ENCODE data around the gene MROH8. TPM values are rescaled to one million over a fixed set of nuclear protein-coding genes. Genes with fewer than 3 reads are reported as not detected.
A peak's percentile ranks its signal among the peaks of the same experiment; 100 is the strongest.

The MROH8 gene
- total RNA-seq, 1 experiment from 2014 or later: 1.1 TPM

GRCh38 chr20:37188787-37189186, 9.4 kb upstream of the MROH8 start:
- Mint-ChIP-seq H3K4me1 (ENCODE audit: insufficient read depth, unreplicated experiment) (peaks cover 27% of the 10 kb centered on the region), H3K4me3 (ENCODE audit: unreplicated experiment) (no peak overlapping the region), H3K27me3 (ENCODE audit: insufficient read depth, unreplicated experiment) (no peaks in the 10 kb centered on the region), H3K27ac (ENCODE audit: low read depth, unreplicated experiment) (no peak overlapping the region), H3K9me3 (ENCODE audit: unreplicated experiment) (no peaks in the 10 kb centered on the region), H3K36me3 (ENCODE audit: insufficient read depth, unreplicated experiment) (peaks cover 78% of the 10 kb centered on the region)
- TF ChIP-seq CTCF (IDR thresholded peaks at IDR 0.05; ENCODE audit: unreplicated experiment): no peak
- POLR2A ChIA-PET: interaction anchor here (0.5 to 4.7 kb wide), 6 partner anchors 11 to 313 kb away, joined by 3 to 36 read pairs (median 3); partner anchors contain the start of genes MROH8 and RPN2
- intact Hi-C loops (cut with micrococcal nuclease): no loop called here
- no TSS peak for BruUV-seq (replicated peaks)
- no peak for DNase-seq (ENCODE audit: unreplicated experiment)
- CTCF ChIA-PET: interaction anchor here (0.6 to 13.2 kb wide), 10 partner anchors 10 to 353 kb away, joined by 3 to 191 read pairs (median 5); partner anchors contain the start of genes BLCAP, MROH8 and RPN2

DNA sequence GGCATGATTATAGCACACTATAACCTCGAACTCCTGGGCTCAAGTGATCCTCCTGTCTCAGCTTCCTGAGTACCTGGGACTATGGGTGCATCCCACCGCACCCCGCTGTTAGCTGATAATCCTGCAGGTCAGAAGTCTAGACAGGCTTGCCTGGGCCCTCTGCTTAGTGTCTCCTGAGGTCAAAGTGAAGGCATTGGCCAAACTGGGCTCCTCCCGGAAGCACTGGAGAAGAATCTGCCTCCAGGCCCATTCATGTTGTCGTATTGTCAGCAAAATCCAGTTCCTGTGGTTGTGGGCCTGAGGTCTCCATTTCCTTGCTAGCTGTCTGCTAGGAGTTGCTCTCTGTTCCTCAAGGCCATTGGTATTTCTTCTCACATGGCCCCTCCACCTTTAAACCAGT, 6.3 kb upstream of the MROH8 start:
- Mint-ChIP-seq H3K36me3 (ENCODE audit: insufficient read depth, unreplicated experiment) (peaks cover 76% of the 10 kb centered on the region), H3K4me3 (ENCODE audit: unreplicated experiment) (no peak overlapping the region), H3K27ac (ENCODE audit: low read depth, unreplicated experiment) (no peak overlapping the region), H3K27me3 (ENCODE audit: insufficient read depth, unreplicated experiment) (no peaks in the 10 kb centered on the region), H3K9me3 (ENCODE audit: unreplicated experiment) (no peaks in the 10 kb centered on the region), H3K4me1 (ENCODE audit: insufficient read depth, unreplicated experiment) (peaks cover 28% of the 10 kb centered on the region)
- no TSS peak for BruUV-seq (replicated peaks)
- no peak for DNase-seq (ENCODE audit: unreplicated experiment)
- ChIA-PET CTCF (interaction anchor here (0.7 to 1.0 kb wide), 2 partner anchors 8 to 15 kb away, joined by 3 to 4 read pairs; no protein-coding TSS in a partner anchor), POLR2A (no interaction called here)
- TF ChIP-seq CTCF (IDR thresholded peaks at IDR 0.05; ENCODE audit: unreplicated experiment): no peak
- intact Hi-C loops (cut with micrococcal nuclease): no loop called here

DNA sequence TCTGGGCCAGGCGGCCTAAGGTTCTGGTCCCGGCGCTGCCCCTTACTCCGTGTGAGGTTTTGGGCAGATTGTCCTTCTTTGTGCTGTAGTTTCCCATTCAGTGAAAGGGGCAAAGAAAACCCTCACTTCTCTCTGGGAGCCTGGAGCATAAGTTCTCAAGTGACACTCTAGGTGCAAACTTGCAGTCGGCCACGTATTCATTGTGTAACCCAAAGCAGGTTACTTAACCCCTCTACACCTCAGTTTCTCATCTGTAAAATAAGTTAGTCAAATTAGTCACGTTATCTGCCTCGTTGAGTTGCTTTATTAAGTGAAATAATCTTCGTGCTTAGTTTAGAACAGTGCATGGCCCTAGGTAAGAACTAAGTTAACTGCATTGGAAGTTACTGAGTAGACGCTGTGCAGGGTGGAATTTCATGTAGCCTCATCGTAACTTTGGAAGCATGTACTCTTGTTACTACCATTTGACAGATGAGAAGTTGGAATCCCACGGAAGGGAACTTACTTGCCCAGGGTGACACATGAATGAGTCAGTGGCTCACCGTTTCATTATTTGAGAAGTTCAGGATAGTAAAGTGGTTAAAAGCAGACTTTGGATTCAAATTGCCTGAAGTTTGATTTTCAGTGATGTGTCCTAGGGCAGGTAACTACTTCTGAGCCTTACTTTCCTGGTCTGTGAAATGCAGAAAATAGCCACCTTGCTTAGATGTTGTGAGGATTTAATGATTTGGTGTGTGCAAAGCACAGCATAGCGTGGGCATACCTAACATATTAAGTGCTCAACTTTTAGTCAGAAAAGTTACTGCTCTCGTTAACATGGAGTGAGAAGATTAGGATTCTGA, 556 bp upstream of the MROH8 start:
- Mint-ChIP-seq H3K27me3 (ENCODE audit: insufficient read depth, unreplicated experiment) (no peaks in the 10 kb centered on the region), H3K36me3 (ENCODE audit: insufficient read depth, unreplicated experiment) (peaks cover 32% of the 10 kb centered on the region), H3K9me3 (ENCODE audit: unreplicated experiment) (no peaks in the 10 kb centered on the region), H3K4me3 (ENCODE audit: unreplicated experiment) (peak overlapping the region; percentile 97), H3K27ac (ENCODE audit: low read depth, unreplicated experiment) (peak overlapping the region; percentile 98), H3K4me1 (ENCODE audit: insufficient read depth, unreplicated experiment) (peaks cover 25% of the 10 kb centered on the region)
- intact Hi-C loops (cut with micrococcal nuclease): loop anchor here (2.0 to 10.0 kb wide), 2 partner anchors 75 to 109 kb away; no protein-coding TSS in a partner anchor
- TSS peak; percentile 54 for BruUV-seq (replicated peaks)
- ChIA-PET POLR2A (interaction anchor here (0.6 to 3.7 kb wide), 24 partner anchors 8 to 1292 kb away, joined by 3 to 68 read pairs (median 4); partner anchors contain the start of genes BLCAP, MANBAL, RALGAPB and RBL1), CTCF (interaction anchor here (1.4 to 3.2 kb wide), 6 partner anchors 10 to 84 kb away, joined by 5 to 34 read pairs (median 12); partner anchors contain the start of gene RBL1)
- peak; percentile 68 for DNase-seq (ENCODE audit: unreplicated experiment)
- TF ChIP-seq CTCF (IDR thresholded peaks at IDR 0.05; ENCODE audit: unreplicated experiment): no peak

DNA sequence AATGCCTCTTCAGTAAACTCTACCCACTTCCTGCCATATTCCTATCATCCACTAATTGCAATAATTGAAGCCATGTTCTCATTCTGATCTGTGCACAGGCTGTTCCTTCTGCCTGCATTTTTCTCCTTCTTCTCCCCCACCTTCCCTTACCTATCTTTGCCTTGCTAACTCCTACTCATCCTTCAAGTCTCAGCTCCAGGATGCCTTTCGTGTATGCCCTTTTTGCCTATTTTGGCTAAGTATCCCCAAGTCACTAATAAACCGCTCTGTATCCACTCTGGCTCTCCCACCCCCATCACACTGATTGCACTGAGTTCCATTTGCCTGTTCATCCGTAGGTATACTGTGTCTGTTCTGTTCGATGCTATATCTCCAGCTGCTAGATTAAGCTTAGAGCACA, 6.5 kb downstream of the MROH8 start:
- Mint-ChIP-seq H3K36me3 (ENCODE audit: insufficient read depth, unreplicated experiment) (no peaks in the 10 kb centered on the region), H3K27ac (ENCODE audit: low read depth, unreplicated experiment) (no peak overlapping the region), H3K27me3 (ENCODE audit: insufficient read depth, unreplicated experiment) (no peaks in the 10 kb centered on the region), H3K9me3 (ENCODE audit: unreplicated experiment) (no peaks in the 10 kb centered on the region), H3K4me3 (ENCODE audit: unreplicated experiment) (no peak overlapping the region), H3K4me1 (ENCODE audit: insufficient read depth, unreplicated experiment) (no peaks in the 10 kb centered on the region)
- no peak for DNase-seq (ENCODE audit: unreplicated experiment)
- BruUV-seq (replicated peaks): no TSS peak
- ChIA-PET POLR2A (no interaction called here), CTCF (interaction anchor here (0.6 to 1.6 kb wide), 4 partner anchors 19 to 1726 kb away, joined by 3 to 7 read pairs (median 5); no protein-coding TSS in a partner anchor)
- intact Hi-C loops (cut with micrococcal nuclease): loop anchor here (10.0 kb wide), 1 partner anchor 68 kb away; no protein-coding TSS in a partner anchor
- TF ChIP-seq CTCF (IDR thresholded peaks at IDR 0.05; ENCODE audit: unreplicated experiment): no peak

Measured in MCF 10A (cell line).